HEK293 (cell line): Measurements from ENCODE around the gene SYS1.
A peak's percentile ranks its signal among the peaks of the same experiment; 100 is the strongest.

ENCODE experiments used
- CTCF ChIA-PET: fragments of 350-600 bp; formaldehyde crosslinking; extraction: SDS; loops from one replicate; lab custom pipeline; 2021; ENCODE audit warnings: antibody characterized with exemption; lab: Yijun Ruan, JAX
- POLR2A ChIA-PET: fragments of 300-600 bp; formaldehyde crosslinking; extraction: SDS; loops from one replicate; lab custom pipeline; 2020; ENCODE audit warnings: antibody characterized with exemption, inconsistent platforms; lab: Yijun Ruan, JAX
- H3K27ac ChIP-seq: fragments of 200-500 bp; sonication (Bioruptor generic); 2 replicates; pipeline ENCODE4 v1.5.1; 2014; ENCODE audit warnings: low read depth, low read length, control low read depth, inconsistent platforms; ENCODE audit errors: extremely low read depth
- H3K36me3 ChIP-seq, 2 experiments: fragments of 200-500 bp in 1 of 2; sonication (Bioruptor generic) in 1 of 2; 1 replicate in 1 of 2; 2 replicates in 1 of 2; pipeline ENCODE4 v1.5.1; 2014 to 2017; ENCODE audit warnings: inconsistent platforms in 2 of 2, low read length in 2 of 2; ENCODE audit not compliant: control insufficient read depth in 2 of 2, insufficient read depth in 1 of 2
- H3K4me1 ChIP-seq: fragments of 200-500 bp; sonication (Bioruptor generic); 2 replicates; pipeline ENCODE4 v1.5.1; 2014; ENCODE audit warnings: mild to moderate bottlenecking, low read length, inconsistent platforms; ENCODE audit not compliant: control insufficient read depth, insufficient read depth
- H3K4me3 ChIP-seq: 2 replicates; pipeline ENCODE4 v1.5.1; 2011; ENCODE audit warnings: low read depth, mild to moderate bottlenecking, control low read depth, low read length, moderate library complexity
- H3K9me3 ChIP-seq: fragments of 200-500 bp; sonication (Bioruptor generic); 2 replicates; pipeline ENCODE4 v1.5.1; 2014; ENCODE audit warnings: low read depth, low read length, inconsistent platforms; ENCODE audit not compliant: control insufficient read depth, insufficient read depth
- HOXC10 ChIP-seq: sonication (generic); formaldehyde crosslinking; IDR thresholded peaks from 2 replicates; pipeline ENCODE4 v1.8.1; 2023; ENCODE audit warnings: mild to moderate bottlenecking, missing genetic modification reagents
- INSM2 ChIP-seq: fragments of 450-650 bp; formaldehyde crosslinking; IDR thresholded peaks from 2 replicates; pipeline ENCODE4 v1.5.1; 2016; ENCODE audit warnings: missing biosample characterization, missing genetic modification characterization
- OSR2 ChIP-seq: fragments of 450-650 bp; formaldehyde crosslinking; IDR thresholded peaks from 2 replicates; pipeline ENCODE4 v1.5.1; 2016; ENCODE audit warnings: missing biosample characterization, missing genetic modification characterization
- SCRT1 ChIP-seq: fragments of 450-650 bp; formaldehyde crosslinking; IDR thresholded peaks from 2 replicates; pipeline ENCODE4 v1.5.1; 2016; ENCODE audit warnings: missing biosample characterization, missing genetic modification characterization, borderline replicate concordance
- SCRT2 ChIP-seq: fragments of 450-650 bp; formaldehyde crosslinking; IDR thresholded peaks from 2 replicates; pipeline ENCODE4 v1.5.1; 2016; ENCODE audit warnings: missing biosample characterization, missing genetic modification characterization
- WT1 ChIP-seq: fragments of 450-650 bp; formaldehyde crosslinking; IDR thresholded peaks from 2 replicates; pipeline ENCODE4 v1.5.1; 2016; ENCODE audit warnings: missing biosample characterization, missing genetic modification characterization
- ZBTB1 ChIP-seq: fragments of 450-650 bp; formaldehyde crosslinking; IDR thresholded peaks from 2 replicates; pipeline ENCODE4 v1.5.1; 2016; ENCODE audit warnings: missing biosample characterization, missing genetic modification characterization
- ZBTB20 ChIP-seq: fragments of 450-650 bp; formaldehyde crosslinking; IDR thresholded peaks from 2 replicates; pipeline ENCODE4 v1.5.1; 2016; ENCODE audit warnings: missing biosample characterization, missing genetic modification characterization
- ZFP3 ChIP-seq: fragments of 450-650 bp; formaldehyde crosslinking; IDR thresholded peaks from 2 replicates; pipeline ENCODE4 v1.5.1; 2016; ENCODE audit warnings: low read depth, missing biosample characterization, missing genetic modification characterization
- ZIC2 ChIP-seq: fragments of 450-650 bp; formaldehyde crosslinking; IDR thresholded peaks from 2 replicates; pipeline ENCODE4 v1.5.1; 2016; ENCODE audit warnings: missing biosample characterization, missing genetic modification characterization
- ZNF214 ChIP-seq: fragments of 450-650 bp; formaldehyde crosslinking; IDR thresholded peaks from 2 replicates; pipeline ENCODE4 v1.5.1; 2017; ENCODE audit warnings: missing biosample characterization, mild to moderate bottlenecking, missing genetic modification characterization, borderline replicate concordance
- ZNF24 ChIP-seq: fragments of 450-650 bp; formaldehyde crosslinking; IDR thresholded peaks from 2 replicates; pipeline ENCODE4 v1.5.1; 2016; ENCODE audit warnings: missing biosample characterization, missing genetic modification characterization
- ZNF341 ChIP-seq: fragments of 450-650 bp; formaldehyde crosslinking; IDR thresholded peaks from 2 replicates; pipeline ENCODE4; 2016; ENCODE audit warnings: low read depth, missing biosample characterization, missing genetic modification characterization
- ZNF354C ChIP-seq: fragments of 450-650 bp; formaldehyde crosslinking; IDR thresholded peaks from 2 replicates; pipeline ENCODE4 v1.5.1; 2016; ENCODE audit warnings: missing biosample characterization, missing genetic modification characterization, low read depth, borderline replicate concordance
- ZNF37A ChIP-seq: fragments of 450-650 bp; IDR thresholded peaks from 2 replicates; pipeline ENCODE4 v1.5.1; 2018; ENCODE audit warnings: missing biosample characterization, missing genetic modification characterization
- ZNF416 ChIP-seq: fragments of 450-650 bp; formaldehyde crosslinking; IDR thresholded peaks from 2 replicates; pipeline ENCODE4 v1.5.1; 2016; ENCODE audit warnings: missing biosample characterization, missing genetic modification characterization
- ZNF558 ChIP-seq: fragments of 450-650 bp; formaldehyde crosslinking; IDR thresholded peaks from 2 replicates; pipeline ENCODE4 v1.5.1; 2016; ENCODE audit warnings: missing biosample characterization, missing genetic modification characterization
- ZNF561 ChIP-seq: fragments of 450-650 bp; IDR thresholded peaks from 2 replicates; pipeline ENCODE4 v1.5.1; 2018; ENCODE audit warnings: missing biosample characterization, missing genetic modification characterization, borderline replicate concordance
- ZNF621 ChIP-seq: fragments of 450-650 bp; formaldehyde crosslinking; IDR thresholded peaks from 2 replicates; pipeline ENCODE4 v1.5.1; 2017; ENCODE audit warnings: missing biosample characterization, missing genetic modification characterization
- ZNF830 ChIP-seq: fragments of 450-650 bp; IDR thresholded peaks from 2 replicates; pipeline ENCODE4 v1.5.0; 2018; ENCODE audit warnings: missing biosample characterization, missing genetic modification characterization, low read depth, mild to moderate bottlenecking, moderate library complexity
- ZSCAN23 ChIP-seq: fragments of 450-650 bp; formaldehyde crosslinking; IDR thresholded peaks from 2 replicates; pipeline ENCODE4 v1.5.1; 2016; ENCODE audit warnings: missing biosample characterization, missing genetic modification characterization
- TF ChIP-seq, protein P1 (sequence below): fragments of 450-650 bp; formaldehyde crosslinking; IDR thresholded peaks from 2 replicates; pipeline ENCODE4 v1.5.1; 2016; ENCODE audit warnings: missing biosample characterization, missing genetic modification characterization, low read depth
- TF ChIP-seq, protein P2 (sequence below): sonication (generic); formaldehyde crosslinking; IDR thresholded peaks from 2 replicates; pipeline ENCODE4 v1.8.1; 2022; ENCODE audit warnings: mild to moderate bottlenecking, moderate library complexity, missing genetic modification reagents
- TF ChIP-seq, protein P3 (sequence below): fragments of 450-650 bp; formaldehyde crosslinking; IDR thresholded peaks from 2 replicates; pipeline ENCODE4 v1.5.1; 2016; ENCODE audit warnings: missing biosample characterization, missing genetic modification characterization, low read depth

SYS1 gene

DNA sequence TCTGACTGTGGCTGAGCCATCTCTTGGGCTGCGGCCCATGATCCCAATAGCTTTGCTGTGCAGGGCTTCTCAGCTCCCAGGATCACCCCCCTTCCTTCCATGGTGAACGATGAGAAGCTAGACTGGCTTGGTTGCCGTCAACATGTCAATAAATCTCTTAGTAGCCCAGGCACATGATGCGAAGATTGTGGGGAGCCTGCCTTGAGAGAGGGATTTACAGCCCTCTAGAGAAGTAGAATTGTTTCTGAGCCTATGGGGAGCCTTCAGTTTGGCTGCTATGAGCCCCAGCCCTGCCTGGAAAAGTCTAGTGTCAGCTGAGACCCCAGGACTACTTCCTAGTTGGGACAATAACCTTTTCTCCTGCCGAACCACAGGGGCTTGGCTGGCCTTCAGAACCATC lies 49.7 kb downstream of the SYS1 start:
- POLR2A ChIA-PET = interaction anchor here (0.9 to 2.1 kb wide), 2 partner anchors 8 to 50 kb away, joined by 6 to 7 read pairs; partner anchors contain the start of gene SYS1
- no peak for TF ChIP-seq OSR2 (tag by site-specific recombination)
- no peak for TF ChIP-seq HOXC10 (CRISPR knock-in tag)
- peak; percentile 71 for TF ChIP-seq ZIC2
- TF ChIP-seq WT1 (tag by site-specific recombination) = no peak
- H3K27ac ChIP-seq = no peak overlapping the region

DNA sequence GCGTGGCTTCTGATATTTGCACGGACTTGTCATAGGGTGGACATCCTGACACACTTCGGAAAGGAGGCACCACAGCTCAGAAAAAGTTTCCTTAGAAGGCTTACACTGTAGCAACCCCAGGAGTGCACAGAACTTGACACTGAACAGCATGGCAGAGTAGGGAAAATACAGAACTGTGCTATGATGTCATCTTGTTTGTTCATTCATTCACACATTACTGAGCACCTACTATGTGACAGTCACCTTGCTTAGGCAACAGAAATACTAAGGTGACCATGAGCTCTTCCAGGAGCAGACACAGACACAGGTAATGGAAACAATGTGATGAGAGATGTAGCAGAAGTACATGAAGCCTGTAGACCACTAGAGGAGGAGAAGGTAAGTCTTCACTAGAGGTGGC lies 50.5 kb downstream of the SYS1 start:
- CTCF ChIA-PET = interaction anchor here (0.5 to 2.2 kb wide), 7 partner anchors 23 to 357 kb away, joined by 3 to 9 read pairs (median 5); no protein-coding TSS in a partner anchor

More for the DNA sequence above, 49.7 kb downstream of the SYS1 start:
- Histone ChIP-seq H3K9me3 (no peaks in the 10 kb centered on the region), H3K4me3 (no peak overlapping the region), H3K4me1 (peaks cover 7% of the 10 kb centered on the region), H3K36me3 (peaks cover 0 to 28% of the 10 kb centered on the region in 2 experiments; a peak in 2 of 3 replicates)
- CTCF ChIA-PET = interaction anchor here (0.5 to 2.2 kb wide), 7 partner anchors 20 to 52 kb away, joined by 3 to 9 read pairs (median 5); no protein-coding TSS in a partner anchor

DNA sequence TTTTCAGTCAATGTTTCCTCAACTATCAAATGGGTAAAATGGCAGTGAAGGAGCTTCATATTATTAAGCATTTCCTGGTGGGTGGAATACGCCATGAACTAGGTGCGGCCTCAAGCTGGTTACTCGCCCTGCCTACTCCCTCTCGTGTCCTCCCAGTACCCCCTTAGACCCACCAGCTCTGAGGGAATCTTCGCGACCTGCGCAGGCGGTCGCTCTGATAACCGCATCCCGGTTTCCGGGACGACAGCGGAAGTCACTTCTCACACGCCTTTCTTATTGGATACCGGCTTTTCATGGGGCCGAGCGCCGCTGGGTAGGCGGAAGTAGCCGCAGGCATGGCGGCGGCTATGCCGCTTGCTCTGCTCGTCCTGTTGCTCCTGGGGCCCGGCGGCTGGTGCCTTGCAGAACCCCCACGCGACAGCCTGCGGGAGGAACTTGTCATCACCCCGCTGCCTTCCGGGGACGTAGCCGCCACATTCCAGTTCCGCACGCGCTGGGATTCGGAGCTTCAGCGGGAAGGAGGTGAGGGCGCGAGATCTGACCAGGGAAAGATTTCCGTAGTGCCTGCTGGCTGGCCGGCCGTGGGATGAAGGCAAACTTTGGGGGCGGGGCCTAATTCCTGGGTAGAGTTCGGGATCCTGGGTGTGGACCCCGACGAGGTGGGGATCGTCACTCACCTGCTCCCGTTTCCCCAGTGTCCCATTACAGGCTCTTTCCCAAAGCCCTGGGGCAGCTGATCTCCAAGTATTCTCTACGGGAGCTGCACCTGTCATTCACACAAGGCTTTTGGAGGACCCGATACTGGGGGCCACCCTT lies 53.1 kb downstream of the SYS1 start, which contains the start of gene PIGT:
TSS of gene PIGT (plus strand) at position 320 of the 816 bp plus-strand sequence. CDS start at position 336, 16 bp downstream.
- Histone ChIP-seq H3K4me1 (no peaks in the 10 kb centered on the region; the same call in 1 of the 2 replicates), H3K9me3 (no peaks in the 10 kb centered on the region), H3K27ac (no peak within 1 kb of the TSS; the same call in 1 of the 2 replicates), H3K4me3 (peak within 1 kb of the TSS; percentile 95), H3K36me3 (peaks cover 0 to 35% of the 10 kb centered on the region in 2 experiments; a peak in 2 of 3 replicates)
- POLR2A ChIA-PET = interaction anchor here (0.6 to 2.5 kb wide), 12 partner anchors 9 to 115 kb away, joined by 3 to 22 read pairs (median 5); partner anchors contain the start of genes SDC4 and SYS1
- CTCF ChIA-PET = interaction anchor here (0.5 to 2.1 kb wide), 7 partner anchors 8 to 354 kb away, joined by 3 to 12 read pairs (median 4); partner anchors contain the start of gene DBNDD2
- TF ChIP-seq SCRT1 (tag by site-specific recombination) = no peak
- TF ChIP-seq ZFP3 (tag by site-specific recombination) = no peak
- TF ChIP-seq ZNF341 (tag by site-specific recombination) = no peak
- TF ChIP-seq ZNF354C = no peak
- TF ChIP-seq ZBTB1 (tag by site-specific recombination) = no peak
- TF ChIP-seq INSM2 (tag by site-specific recombination) = no peak
- peak; percentile 98 for TF ChIP-seq SCRT2 (tag by site-specific recombination)
- TF ChIP-seq ZNF561 = no peak; the same call in 1 of the 2 replicates
- TF ChIP-seq ZNF416 (tag by site-specific recombination) = no peak
- TF ChIP-seq, protein P1, sequence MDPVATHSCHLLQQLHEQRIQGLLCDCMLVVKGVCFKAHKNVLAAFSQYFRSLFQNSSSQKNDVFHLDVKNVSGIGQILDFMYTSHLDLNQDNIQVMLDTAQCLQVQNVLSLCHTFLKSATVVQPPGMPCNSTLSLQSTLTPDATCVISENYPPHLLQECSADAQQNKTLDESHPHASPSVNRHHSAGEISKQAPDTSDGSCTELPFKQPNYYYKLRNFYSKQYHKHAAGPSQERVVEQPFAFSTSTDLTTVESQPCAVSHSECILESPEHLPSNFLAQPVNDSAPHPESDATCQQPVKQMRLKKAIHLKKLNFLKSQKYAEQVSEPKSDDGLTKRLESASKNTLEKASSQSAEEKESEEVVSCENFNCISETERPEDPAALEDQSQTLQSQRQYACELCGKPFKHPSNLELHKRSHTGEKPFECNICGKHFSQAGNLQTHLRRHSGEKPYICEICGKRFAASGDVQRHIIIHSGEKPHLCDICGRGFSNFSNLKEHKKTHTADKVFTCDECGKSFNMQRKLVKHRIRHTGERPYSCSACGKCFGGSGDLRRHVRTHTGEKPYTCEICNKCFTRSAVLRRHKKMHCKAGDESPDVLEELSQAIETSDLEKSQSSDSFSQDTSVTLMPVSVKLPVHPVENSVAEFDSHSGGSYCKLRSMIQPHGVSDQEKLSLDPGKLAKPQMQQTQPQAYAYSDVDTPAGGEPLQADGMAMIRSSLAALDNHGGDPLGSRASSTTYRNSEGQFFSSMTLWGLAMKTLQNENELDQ (tag by site-specific recombination) = no peak
- no peak for TF ChIP-seq ZSCAN23
- TF ChIP-seq, protein P2, sequence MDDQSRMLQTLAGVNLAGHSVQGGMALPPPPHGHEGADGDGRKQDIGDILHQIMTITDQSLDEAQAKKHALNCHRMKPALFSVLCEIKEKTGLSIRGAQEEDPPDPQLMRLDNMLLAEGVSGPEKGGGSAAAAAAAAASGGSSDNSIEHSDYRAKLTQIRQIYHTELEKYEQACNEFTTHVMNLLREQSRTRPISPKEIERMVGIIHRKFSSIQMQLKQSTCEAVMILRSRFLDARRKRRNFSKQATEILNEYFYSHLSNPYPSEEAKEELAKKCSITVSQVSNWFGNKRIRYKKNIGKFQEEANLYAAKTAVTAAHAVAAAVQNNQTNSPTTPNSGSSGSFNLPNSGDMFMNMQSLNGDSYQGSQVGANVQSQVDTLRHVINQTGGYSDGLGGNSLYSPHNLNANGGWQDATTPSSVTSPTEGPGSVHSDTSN (CRISPR knock-in tag) = no peak
- peak; percentile 75; the same call in 1 of the 2 replicates for TF ChIP-seq ZBTB20 (tag by site-specific recombination)
- no peak for TF ChIP-seq ZNF830 (tag by site-specific recombination)
- TF ChIP-seq OSR2 (tag by site-specific recombination) = no peak

More for the DNA sequence above, 50.5 kb downstream of the SYS1 start:
- TF ChIP-seq ZNF24 (tag by site-specific recombination) (peak; percentile 32; the same call in 1 of the 2 replicates), ZNF621 (tag by site-specific recombination) (no peak), ZNF37A (tag by site-specific recombination) (no peak), ZNF558 (tag by site-specific recombination) (no peak), ZBTB20 (tag by site-specific recombination) (no peak), ZNF214 (tag by site-specific recombination) (no peak)
- TF ChIP-seq, protein P3, sequence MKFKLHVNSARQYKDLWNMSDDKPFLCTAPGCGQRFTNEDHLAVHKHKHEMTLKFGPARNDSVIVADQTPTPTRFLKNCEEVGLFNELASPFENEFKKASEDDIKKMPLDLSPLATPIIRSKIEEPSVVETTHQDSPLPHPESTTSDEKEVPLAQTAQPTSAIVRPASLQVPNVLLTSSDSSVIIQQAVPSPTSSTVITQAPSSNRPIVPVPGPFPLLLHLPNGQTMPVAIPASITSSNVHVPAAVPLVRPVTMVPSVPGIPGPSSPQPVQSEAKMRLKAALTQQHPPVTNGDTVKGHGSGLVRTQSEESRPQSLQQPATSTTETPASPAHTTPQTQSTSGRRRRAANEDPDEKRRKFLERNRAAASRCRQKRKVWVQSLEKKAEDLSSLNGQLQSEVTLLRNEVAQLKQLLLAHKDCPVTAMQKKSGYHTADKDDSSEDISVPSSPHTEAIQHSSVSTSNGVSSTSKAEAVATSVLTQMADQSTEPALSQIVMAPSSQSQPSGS = peak; percentile 79; the same call in 1 of the 2 replicates
- H3K36me3 ChIP-seq = peaks cover 0 to 32% of the 10 kb centered on the region in 2 experiments; a peak in 2 of 3 replicates
- H3K4me3 ChIP-seq = no peak overlapping the region
- POLR2A ChIA-PET = interaction anchor here (2.1 kb wide), 1 partner anchor 51 kb away, joined by 7 read pairs; the partner anchor contains the start of gene SYS1
- H3K27ac ChIP-seq = no peak overlapping the region
- peaks cover 6% of the 10 kb centered on the region for H3K4me1 ChIP-seq
- no peaks in the 10 kb centered on the region for H3K9me3 ChIP-seq
